ENCODE results near the gene FAM174C. TPM values are rescaled to one million over a fixed set of nuclear protein-coding genes. Genes with fewer than 3 reads are reported as not detected.

The FAM174C gene
- total and polyA plus RNA-seq, 2 of the 8 experiments (the other 6 are each of a cell fraction or from before 2014, with no cell fraction given) = 44.5 to 125 TPM

DNA sequence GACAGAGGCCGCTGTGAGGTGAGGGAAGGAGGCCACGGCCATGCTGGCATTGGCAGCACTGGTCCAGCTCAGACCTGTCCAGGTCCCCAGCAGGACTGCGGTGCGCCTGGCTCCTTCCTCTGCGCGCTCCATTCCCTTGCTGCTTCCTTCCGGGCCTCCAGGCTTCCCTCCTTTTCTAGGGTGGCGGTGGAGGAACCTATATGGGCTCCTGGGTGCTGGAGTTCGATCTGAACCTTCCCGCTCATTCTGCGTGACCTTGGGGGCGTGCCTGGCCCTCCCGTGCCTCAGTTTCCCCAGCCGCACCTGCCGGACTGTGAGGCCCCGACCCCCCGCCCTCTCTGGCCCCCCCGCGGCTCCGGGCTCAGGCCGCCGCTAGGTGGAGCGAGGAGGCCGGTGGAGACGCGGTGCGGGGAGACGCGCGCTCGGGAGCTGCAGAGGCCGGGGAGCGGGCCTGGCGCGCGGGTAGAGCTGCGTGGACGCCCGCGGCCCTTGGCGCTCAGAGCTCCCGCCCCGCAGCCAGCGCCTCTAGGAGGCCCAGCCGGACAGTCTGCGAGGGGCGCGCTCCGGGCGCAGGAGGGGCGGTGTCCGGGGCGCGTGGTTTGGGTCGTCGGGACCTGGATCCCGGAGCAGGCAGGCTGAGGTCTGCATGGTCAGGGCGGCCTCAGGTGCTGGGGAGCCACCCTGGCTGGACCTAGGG lies 40.3 kb downstream of the FAM174C start (continued):
- TF ChIP-seq, protein P1, sequence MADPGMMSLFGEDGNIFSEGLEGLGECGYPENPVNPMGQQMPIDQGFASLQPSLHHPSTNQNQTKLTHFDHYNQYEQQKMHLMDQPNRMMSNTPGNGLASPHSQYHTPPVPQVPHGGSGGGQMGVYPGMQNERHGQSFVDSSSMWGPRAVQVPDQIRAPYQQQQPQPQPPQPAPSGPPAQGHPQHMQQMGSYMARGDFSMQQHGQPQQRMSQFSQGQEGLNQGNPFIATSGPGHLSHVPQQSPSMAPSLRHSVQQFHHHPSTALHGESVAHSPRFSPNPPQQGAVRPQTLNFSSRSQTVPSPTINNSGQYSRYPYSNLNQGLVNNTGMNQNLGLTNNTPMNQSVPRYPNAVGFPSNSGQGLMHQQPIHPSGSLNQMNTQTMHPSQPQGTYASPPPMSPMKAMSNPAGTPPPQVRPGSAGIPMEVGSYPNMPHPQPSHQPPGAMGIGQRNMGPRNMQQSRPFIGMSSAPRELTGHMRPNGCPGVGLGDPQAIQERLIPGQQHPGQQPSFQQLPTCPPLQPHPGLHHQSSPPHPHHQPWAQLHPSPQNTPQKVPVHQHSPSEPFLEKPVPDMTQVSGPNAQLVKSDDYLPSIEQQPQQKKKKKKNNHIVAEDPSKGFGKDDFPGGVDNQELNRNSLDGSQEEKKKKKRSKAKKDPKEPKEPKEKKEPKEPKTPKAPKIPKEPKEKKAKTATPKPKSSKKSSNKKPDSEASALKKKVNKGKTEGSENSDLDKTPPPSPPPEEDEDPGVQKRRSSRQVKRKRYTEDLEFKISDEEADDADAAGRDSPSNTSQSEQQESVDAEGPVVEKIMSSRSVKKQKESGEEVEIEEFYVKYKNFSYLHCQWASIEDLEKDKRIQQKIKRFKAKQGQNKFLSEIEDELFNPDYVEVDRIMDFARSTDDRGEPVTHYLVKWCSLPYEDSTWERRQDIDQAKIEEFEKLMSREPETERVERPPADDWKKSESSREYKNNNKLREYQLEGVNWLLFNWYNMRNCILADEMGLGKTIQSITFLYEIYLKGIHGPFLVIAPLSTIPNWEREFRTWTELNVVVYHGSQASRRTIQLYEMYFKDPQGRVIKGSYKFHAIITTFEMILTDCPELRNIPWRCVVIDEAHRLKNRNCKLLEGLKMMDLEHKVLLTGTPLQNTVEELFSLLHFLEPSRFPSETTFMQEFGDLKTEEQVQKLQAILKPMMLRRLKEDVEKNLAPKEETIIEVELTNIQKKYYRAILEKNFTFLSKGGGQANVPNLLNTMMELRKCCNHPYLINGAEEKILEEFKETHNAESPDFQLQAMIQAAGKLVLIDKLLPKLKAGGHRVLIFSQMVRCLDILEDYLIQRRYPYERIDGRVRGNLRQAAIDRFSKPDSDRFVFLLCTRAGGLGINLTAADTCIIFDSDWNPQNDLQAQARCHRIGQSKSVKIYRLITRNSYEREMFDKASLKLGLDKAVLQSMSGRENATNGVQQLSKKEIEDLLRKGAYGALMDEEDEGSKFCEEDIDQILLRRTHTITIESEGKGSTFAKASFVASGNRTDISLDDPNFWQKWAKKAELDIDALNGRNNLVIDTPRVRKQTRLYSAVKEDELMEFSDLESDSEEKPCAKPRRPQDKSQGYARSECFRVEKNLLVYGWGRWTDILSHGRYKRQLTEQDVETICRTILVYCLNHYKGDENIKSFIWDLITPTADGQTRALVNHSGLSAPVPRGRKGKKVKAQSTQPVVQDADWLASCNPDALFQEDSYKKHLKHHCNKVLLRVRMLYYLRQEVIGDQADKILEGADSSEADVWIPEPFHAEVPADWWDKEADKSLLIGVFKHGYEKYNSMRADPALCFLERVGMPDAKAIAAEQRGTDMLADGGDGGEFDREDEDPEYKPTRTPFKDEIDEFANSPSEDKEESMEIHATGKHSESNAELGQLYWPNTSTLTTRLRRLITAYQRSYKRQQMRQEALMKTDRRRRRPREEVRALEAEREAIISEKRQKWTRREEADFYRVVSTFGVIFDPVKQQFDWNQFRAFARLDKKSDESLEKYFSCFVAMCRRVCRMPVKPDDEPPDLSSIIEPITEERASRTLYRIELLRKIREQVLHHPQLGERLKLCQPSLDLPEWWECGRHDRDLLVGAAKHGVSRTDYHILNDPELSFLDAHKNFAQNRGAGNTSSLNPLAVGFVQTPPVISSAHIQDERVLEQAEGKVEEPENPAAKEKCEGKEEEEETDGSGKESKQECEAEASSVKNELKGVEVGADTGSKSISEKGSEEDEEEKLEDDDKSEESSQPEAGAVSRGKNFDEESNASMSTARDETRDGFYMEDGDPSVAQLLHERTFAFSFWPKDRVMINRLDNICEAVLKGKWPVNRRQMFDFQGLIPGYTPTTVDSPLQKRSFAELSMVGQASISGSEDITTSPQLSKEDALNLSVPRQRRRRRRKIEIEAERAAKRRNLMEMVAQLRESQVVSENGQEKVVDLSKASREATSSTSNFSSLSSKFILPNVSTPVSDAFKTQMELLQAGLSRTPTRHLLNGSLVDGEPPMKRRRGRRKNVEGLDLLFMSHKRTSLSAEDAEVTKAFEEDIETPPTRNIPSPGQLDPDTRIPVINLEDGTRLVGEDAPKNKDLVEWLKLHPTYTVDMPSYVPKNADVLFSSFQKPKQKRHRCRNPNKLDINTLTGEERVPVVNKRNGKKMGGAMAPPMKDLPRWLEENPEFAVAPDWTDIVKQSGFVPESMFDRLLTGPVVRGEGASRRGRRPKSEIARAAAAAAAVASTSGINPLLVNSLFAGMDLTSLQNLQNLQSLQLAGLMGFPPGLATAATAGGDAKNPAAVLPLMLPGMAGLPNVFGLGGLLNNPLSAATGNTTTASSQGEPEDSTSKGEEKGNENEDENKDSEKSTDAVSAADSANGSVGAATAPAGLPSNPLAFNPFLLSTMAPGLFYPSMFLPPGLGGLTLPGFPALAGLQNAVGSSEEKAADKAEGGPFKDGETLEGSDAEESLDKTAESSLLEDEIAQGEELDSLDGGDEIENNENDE (IDR thresholded peaks at IDR 0.05; ENCODE audit: insufficient replicate concordance, low read length) = no peak
- no peak for TF ChIP-seq RNF2 (IDR thresholded peaks at IDR 0.05; ENCODE audit: borderline replicate concordance, low read depth, low read length, missing control alignments, poor library complexity, severe bottlenecking)
- no peak for TF ChIP-seq CBX5 (IDR thresholded peaks at IDR 0.05; ENCODE audit: low read depth, low read length)
- peak; percentile 35 for TF ChIP-seq ASH2L (IDR thresholded peaks at IDR 0.05; ENCODE audit: low read length)
- no peak; the same call in 1 of the 2 replicates for TF ChIP-seq TBP (IDR thresholded peaks at IDR 0.05; ENCODE audit: low read depth, low read length)
- TF ChIP-seq CBX8 (IDR thresholded peaks at IDR 0.05; ENCODE audit: borderline replicate concordance, low read depth, low read length) = no peak
- TF ChIP-seq MAFK (IDR thresholded peaks at IDR 0.05; ENCODE audit: low read depth, low read length) = no peak
- no peak for TF ChIP-seq CEBPB (IDR thresholded peaks at IDR 0.05; ENCODE audit: low read depth, low read length)
- no peak for TF ChIP-seq BCL11A (IDR thresholded peaks at IDR 0.05; ENCODE audit: low read depth in 2 of 2, low read length in 2 of 2)
- no peak for TF ChIP-seq KDM5A (IDR thresholded peaks at IDR 0.05; ENCODE audit: low read length)

All from H1 (cell line).